ENCODE results near the gene MPRIP.

Gene MPRIP

DNA sequence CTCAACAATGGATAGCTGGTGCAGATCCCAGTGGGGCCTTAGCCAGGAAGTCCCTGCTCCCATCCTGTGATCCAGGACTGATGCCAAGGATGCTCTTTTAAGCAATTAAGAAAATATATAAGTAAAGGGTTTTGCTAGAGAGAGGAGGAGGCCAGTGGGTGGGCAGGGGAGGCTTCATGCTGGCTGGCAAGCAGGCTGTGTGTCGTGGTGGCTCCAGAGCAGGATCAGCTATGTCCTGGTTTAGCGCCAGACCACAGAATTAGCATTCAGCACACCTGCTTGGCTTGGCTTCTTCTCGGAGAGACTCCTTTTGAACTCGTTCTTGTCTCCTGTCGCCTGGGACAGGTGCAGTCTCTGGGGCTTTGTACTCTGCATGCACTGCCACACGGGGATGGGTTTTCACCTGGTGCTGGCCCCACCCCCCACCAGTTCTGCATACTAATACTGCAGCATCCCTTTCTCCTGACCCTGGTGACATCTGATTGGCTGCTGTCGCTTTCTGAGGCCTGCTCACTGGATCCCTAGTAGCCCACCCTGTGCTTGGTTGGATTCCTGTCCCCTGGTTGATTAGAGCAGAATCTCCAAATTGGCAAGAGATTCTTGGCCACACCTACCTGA, 97.8 kb downstream of the MPRIP start:
- TF ChIP-seq, protein P1, sequence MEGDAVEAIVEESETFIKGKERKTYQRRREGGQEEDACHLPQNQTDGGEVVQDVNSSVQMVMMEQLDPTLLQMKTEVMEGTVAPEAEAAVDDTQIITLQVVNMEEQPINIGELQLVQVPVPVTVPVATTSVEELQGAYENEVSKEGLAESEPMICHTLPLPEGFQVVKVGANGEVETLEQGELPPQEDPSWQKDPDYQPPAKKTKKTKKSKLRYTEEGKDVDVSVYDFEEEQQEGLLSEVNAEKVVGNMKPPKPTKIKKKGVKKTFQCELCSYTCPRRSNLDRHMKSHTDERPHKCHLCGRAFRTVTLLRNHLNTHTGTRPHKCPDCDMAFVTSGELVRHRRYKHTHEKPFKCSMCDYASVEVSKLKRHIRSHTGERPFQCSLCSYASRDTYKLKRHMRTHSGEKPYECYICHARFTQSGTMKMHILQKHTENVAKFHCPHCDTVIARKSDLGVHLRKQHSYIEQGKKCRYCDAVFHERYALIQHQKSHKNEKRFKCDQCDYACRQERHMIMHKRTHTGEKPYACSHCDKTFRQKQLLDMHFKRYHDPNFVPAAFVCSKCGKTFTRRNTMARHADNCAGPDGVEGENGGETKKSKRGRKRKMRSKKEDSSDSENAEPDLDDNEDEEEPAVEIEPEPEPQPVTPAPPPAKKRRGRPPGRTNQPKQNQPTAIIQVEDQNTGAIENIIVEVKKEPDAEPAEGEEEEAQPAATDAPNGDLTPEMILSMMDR (IDR thresholded peaks at IDR 0.05; ENCODE audit: low read depth, low read length, missing control alignments): no peak
- in situ Hi-C loops (cut with HindIII; ENCODE audit: low pct_ligation_motif_present, low sequenced_read_pairs): no loop called here
- Histone ChIP-seq H3K27me3 (replicated peaks) (no peaks in the 10 kb centered on the region), H3K4me3 (ENCODE audit: low read depth, low read length) (no peak overlapping the region), H3K36me3 (replicated peaks) (peaks cover 75% of the 10 kb centered on the region), H3K27ac (no peak overlapping the region)
- DNase-seq: no peak

DNA sequence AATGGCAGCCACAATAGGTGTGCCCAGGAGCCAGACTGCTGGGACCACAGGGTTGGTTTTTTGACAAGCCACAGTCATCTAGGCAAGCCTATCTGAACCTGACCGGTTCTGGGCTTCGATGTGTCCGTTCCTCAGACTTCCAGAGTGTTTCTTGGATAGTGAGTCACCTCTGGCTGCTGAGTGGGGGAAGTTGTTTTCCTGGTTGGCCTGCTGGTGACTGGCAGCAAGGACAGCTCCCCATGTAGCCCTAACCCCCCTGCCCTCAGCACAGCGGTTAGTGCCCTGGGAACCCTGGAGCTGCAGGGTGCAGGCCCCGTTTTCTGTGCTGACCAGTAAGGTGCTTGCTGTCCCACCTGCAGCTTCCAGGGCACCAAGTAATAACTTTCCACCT, 98.3 kb downstream of the MPRIP start:
- TF ChIP-seq, protein P1 (IDR thresholded peaks at IDR 0.05; ENCODE audit: low read depth, low read length, missing control alignments): peak; percentile 58
- in situ Hi-C loops (cut with HindIII; ENCODE audit: low pct_ligation_motif_present, low sequenced_read_pairs): no loop called here
- DNase-seq: peak; percentile 78
- H3K27ac ChIP-seq: no peak overlapping the region
- H3K36me3 ChIP-seq (replicated peaks): peaks cover 79% of the 10 kb centered on the region
- no peak overlapping the region for H3K4me3 ChIP-seq (ENCODE audit: low read depth, low read length)
- H3K27me3 ChIP-seq (replicated peaks): no peaks in the 10 kb centered on the region

- DNase-seq: no peak
- TF ChIP-seq, protein P1 (IDR thresholded peaks at IDR 0.05; ENCODE audit: low read depth, low read length, missing control alignments): no peak
- H3K27ac ChIP-seq: no peak overlapping the region
- H3K4me3 ChIP-seq (ENCODE audit: low read depth, low read length): no peak overlapping the region
- H3K36me3 ChIP-seq (replicated peaks): peaks cover 79% of the 10 kb centered on the region
- H3K27me3 ChIP-seq (replicated peaks): no peaks in the 10 kb centered on the region
- in situ Hi-C loops (cut with HindIII; ENCODE audit: low pct_ligation_motif_present, low sequenced_read_pairs): no loop called here
Measured at GRCh38 chr17:17141279-17141678, 99.0 kb downstream of the MPRIP start.

GRCh38 chr17:17141860-17142552, 99.7 kb downstream of the MPRIP start:
- H3K27me3 ChIP-seq (replicated peaks): no peaks in the 10 kb centered on the region
- H3K27ac ChIP-seq: no peak overlapping the region
- H3K4me3 ChIP-seq (ENCODE audit: low read depth, low read length): no peak overlapping the region
- peaks cover 80% of the 10 kb centered on the region for H3K36me3 ChIP-seq (replicated peaks)
- TF ChIP-seq, protein P1 (IDR thresholded peaks at IDR 0.05; ENCODE audit: low read depth, low read length, missing control alignments): peak; percentile 97
- in situ Hi-C loops (cut with HindIII; ENCODE audit: low pct_ligation_motif_present, low sequenced_read_pairs): no loop called here
- peak; percentile 43 for DNase-seq

- no peak for DNase-seq
- Histone ChIP-seq H3K27me3 (replicated peaks) (no peaks in the 10 kb centered on the region), H3K4me3 (ENCODE audit: low read depth, low read length) (no peak overlapping the region), H3K36me3 (replicated peaks) (peaks cover 84% of the 10 kb centered on the region), H3K27ac (no peak overlapping the region)
- in situ Hi-C loops (cut with HindIII; ENCODE audit: low pct_ligation_motif_present, low sequenced_read_pairs): no loop called here
- TF ChIP-seq, protein P1 (IDR thresholded peaks at IDR 0.05; ENCODE audit: low read depth, low read length, missing control alignments): no peak
Measured at GRCh38 chr17:17142556-17142955, 100.3 kb downstream of the MPRIP start.
